ENCODE results near the gene HOXB1.

- TF ChIP-seq SUZ12 (IDR thresholded peaks at IDR 0.05; ENCODE audit: extremely low read depth, insufficient read depth, insufficient read length) (no peak), YY1 (IDR thresholded peaks at IDR 0.05; ENCODE audit: insufficient read depth, insufficient read length) (no peak)
Measured at GRCh38 chr17:48479014-48479402, 51.8 kb downstream of the HOXB1 start.

All from NT2/D1 (cell line).